Esophagus squamous epithelium (tissue), 5 donors: ENCODE results near the gene VPS33A. TPM values are rescaled to one million over a fixed set of nuclear protein-coding genes. Genes with fewer than 3 reads are reported as not detected.
A peak's percentile ranks its signal among the peaks of the same experiment; 100 is the strongest.

ENCODE experiments used
- DNase-seq: peaks from one replicate; lab custom pipeline; 2025; lab: John Stamatoyannopoulos, UW
- H3K27ac ChIP-seq, 4 donors: fragments of 200-600 bp; sonication (generic); one replicate each; pipeline ENCODE4 v1.5.1; 2016 to 2019; ENCODE audit warnings: mild to moderate bottlenecking in 1 of 4
- H3K27me3 ChIP-seq, 4 donors: fragments of 200-600 bp; sonication (generic); 1 replicate in 3 of 4; 2 replicates in 1 of 4; pipeline versions ENCODE4 v1.5.1 to v1.6.0; 2017 to 2021; ENCODE audit warnings: antibody characterized with exemption in 1 of 4
- H3K36me3 ChIP-seq, 3 donors: fragments of 200-600 bp; sonication (generic); one replicate each; pipeline ENCODE4 v1.5.1; 2016 to 2019
- H3K4me1 ChIP-seq, 3 donors: fragments of 200-600 bp; sonication (generic); one replicate each; pipeline ENCODE4 v1.5.1; 2017 to 2019
- H3K4me3 ChIP-seq, 4 donors: fragments of 200-600 bp; sonication (generic); 1 replicate in 3 of 4; 2 replicates in 1 of 4; pipeline ENCODE4 v1.5.1; 2016 to 2019; ENCODE audit warnings: mild to moderate bottlenecking in 2 of 4, moderate library complexity in 1 of 4
- H3K9me3 ChIP-seq, 3 donors: fragments of 200-600 bp; sonication (generic); one replicate each; pipeline ENCODE4 v1.5.1; 2016 to 2019
- POLR2A ChIP-seq, 4 donors: fragments of 450-650 bp; IDR thresholded peaks; one replicate each; pipeline ENCODE4 v1.6.1; 2017; ENCODE audit warnings: antibody characterized with exemption in 4 of 4, mild to moderate bottlenecking in 4 of 4, moderate library complexity in 3 of 4
- WGBS, 2 donors: methylation state at CpG; one replicate each; pipeline ENCODE4 v1.1.5; 2018; 5-methylcytosine and 5-hydroxymethylcytosine counted together
- intact Hi-C: fragments of 100-400 bp; cut with DNase I; formaldehyde crosslinking; loops from one replicate; pipeline ENCODE4 v1.15.0; 2022
- total RNA-seq, 4 donors: library from RNA; depleted of rRNA; stranded (reverse); fragments of >200 nt; gene quantifications; one replicate each; pipeline ENCODE4 v1.1.0, GENCODE V29; 2016
- TF ChIP-seq, protein P1 (sequence below), 6 experiments: fragments of 450-650 bp in 4 of 6; fragments of 200-600 bp in 2 of 6; sonication (generic) in 2 of 6; IDR thresholded peaks; one replicate each; pipeline ENCODE4 v1.5.1; 2016 to 2019; ENCODE audit warnings: antibody characterized with exemption in 6 of 6, mild to moderate bottlenecking in 4 of 6, moderate library complexity in 4 of 6
- donor health status: DM: yes; HTN: yes; CAD: no.

Gene VPS33A
- total RNA-seq, 4 donors from 2014 or later = 11.5 to 16.7 (median 12.6) TPM

DNA sequence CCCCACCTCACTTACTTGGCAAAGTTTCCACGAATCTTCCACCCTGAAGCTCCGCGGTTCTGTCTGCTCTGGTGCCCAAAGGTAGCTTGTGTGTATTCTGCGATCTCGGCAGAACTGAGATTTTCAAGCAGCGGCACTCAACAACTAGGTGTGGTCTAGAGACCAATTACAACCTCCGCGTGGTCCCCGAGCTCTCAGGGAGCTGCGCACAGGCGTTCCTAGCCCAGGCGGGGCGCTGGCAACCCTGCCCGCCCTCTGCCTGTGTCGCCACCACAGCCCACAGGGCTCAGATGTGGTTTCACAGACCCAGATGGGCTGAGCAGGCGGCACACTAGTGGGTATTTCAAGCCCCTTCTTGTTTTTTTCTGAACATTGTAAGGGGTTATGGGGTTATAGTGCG, 39.0 kb downstream of the VPS33A start:
- DNase-seq = no peak
- intact Hi-C loops = no loop called here

DNA sequence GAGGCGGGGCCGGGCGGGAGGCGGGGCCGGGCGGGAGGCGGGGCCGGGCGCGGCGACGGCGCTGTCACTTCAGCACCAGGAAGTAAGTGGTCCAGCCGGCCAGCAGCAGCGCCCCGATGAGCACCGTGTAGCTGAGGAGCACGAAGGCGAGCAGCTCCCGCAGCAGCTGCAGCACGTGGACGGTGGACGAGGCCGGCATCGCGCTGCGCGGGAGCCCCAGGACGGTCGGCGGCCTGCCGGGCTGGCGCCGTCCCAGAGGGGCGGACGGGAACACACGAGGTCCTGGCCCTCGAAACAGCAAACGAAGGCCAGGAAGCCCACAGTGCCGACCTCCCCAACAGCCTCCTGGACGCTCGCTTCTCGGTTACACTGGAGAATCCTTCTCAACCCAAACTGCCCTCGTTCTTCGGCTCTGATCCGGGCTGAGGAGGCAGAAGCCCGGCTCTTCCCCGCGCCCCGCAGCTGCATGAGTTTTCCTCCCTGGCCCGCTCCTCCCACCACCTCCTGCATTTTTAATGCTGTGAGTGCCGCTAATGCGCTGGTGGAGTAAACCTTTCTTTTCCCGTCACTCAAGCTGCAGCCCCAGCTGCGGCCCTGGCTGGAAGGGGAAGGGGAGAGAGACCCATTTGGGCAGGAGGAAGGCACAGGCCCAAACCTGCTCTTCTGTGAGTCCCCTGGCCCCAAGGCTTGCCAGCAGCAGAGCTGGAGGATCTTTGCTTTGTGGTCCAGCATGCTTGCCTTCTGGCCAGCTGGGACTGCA, 39.7 kb downstream of the VPS33A start:
- DNase-seq = no peak
- H3K36me3 ChIP-seq = peaks cover 0 to 67% (median 21%) of the 10 kb centered on the region in 3 donors

More for the DNA sequence above, 39.0 kb downstream of the VPS33A start:
- Histone ChIP-seq H3K27me3 (no peaks in the 10 kb centered on the region), H3K27ac (no peak overlapping the region), H3K36me3 (peaks cover 0 to 67% (median 24%) of the 10 kb centered on the region in 3 donors), H3K9me3 (no peaks in the 10 kb centered on the region), H3K4me1 (peaks cover 19 to 40% (median 23%) of the 10 kb centered on the region in 3 donors), H3K4me3 (no peak overlapping the region)
- TF ChIP-seq POLR2A (IDR thresholded peaks at IDR 0.05) = no peak
- TF ChIP-seq, protein P1, sequence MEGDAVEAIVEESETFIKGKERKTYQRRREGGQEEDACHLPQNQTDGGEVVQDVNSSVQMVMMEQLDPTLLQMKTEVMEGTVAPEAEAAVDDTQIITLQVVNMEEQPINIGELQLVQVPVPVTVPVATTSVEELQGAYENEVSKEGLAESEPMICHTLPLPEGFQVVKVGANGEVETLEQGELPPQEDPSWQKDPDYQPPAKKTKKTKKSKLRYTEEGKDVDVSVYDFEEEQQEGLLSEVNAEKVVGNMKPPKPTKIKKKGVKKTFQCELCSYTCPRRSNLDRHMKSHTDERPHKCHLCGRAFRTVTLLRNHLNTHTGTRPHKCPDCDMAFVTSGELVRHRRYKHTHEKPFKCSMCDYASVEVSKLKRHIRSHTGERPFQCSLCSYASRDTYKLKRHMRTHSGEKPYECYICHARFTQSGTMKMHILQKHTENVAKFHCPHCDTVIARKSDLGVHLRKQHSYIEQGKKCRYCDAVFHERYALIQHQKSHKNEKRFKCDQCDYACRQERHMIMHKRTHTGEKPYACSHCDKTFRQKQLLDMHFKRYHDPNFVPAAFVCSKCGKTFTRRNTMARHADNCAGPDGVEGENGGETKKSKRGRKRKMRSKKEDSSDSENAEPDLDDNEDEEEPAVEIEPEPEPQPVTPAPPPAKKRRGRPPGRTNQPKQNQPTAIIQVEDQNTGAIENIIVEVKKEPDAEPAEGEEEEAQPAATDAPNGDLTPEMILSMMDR (IDR thresholded peaks at IDR 0.05) = no peak
- WGBS, 2 donors = 90 to 91% methylated on average over 12 to 16 of the region's 17 CpGs

DNA sequence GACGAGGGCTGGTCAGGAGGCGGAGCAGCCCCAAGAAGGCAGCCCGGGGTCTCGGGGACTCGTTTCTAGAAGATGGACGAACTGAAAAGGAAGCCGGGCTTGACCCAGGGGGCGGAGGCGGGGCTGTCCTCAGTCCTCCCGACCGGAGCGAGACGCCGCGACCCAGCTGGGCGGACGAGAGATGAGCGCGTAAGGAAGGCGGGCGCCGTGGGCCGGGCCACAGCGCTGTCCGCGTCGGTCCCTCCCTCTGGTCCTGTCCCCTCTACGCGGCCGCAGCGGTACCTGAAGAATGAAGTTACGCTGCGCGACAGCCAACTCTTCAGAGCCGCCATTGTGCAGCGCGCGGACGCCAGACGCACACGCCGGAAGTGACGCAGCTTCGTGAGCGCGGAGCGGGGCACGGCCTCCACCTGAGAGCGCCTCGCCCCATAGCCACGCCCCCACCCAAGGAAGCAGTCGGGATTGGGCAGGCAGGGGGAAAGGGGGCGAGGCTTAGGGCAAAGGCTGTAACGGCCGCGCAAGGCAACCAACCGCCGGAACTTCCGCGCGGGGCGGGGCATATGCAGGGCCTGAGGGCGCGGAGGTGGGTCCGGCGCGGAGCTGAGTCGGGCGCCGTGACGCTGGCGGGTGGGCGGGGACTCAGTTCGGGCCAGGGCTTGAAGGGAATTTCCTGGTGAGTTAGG, 40.5 kb downstream of the VPS33A start, which contains the start of gene DIABLO:
TSS of gene DIABLO (minus strand) at position 370 of the 683 bp plus-strand sequence. CDS start at position 332, 38 bp downstream.
- peaks cover 19 to 40% (median 23%) of the 10 kb centered on the region in 3 donors for H3K4me1 ChIP-seq
- intact Hi-C loops = no loop called here

More for the DNA sequence above, 39.7 kb downstream of the VPS33A start:
- TF ChIP-seq POLR2A (IDR thresholded peaks at IDR 0.05) = no peak
- TF ChIP-seq, protein P1 (IDR thresholded peaks at IDR 0.05) = no peak
- peak overlapping the region in 3 of 4 donors; percentile 56 to 99 (median 93) for H3K27ac ChIP-seq
- H3K4me1 ChIP-seq = peaks cover 19 to 40% (median 23%) of the 10 kb centered on the region in 3 donors
- 9 to 20% methylated on average over 2 to 8 of the region's 55 CpGs for WGBS, 2 donors
- H3K4me3 ChIP-seq = peak overlapping the region; percentile 26 to 99 (median 68)
- intact Hi-C loops = no loop called here
- H3K27me3 ChIP-seq = no peaks in the 10 kb centered on the region
- no peaks in the 10 kb centered on the region for H3K9me3 ChIP-seq

DNA sequence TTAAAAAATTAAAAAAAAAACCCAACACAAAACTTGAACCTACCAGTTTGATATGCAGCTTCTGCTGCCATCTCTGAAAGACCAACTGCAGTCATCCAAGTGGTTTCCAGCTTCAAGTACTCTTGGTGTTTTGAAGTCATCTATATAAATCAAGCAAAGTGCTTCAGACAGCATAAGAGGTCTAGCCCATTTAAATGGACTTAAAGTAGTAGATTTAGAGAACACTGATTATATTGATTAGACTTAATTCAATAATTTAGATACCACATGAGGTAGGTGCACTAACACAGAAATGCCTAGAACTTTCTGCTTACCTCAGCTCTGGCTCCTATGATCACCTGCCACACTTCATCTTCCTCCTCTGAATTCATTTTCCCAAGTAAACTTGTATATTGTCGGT, 49.8 kb downstream of the VPS33A start:
- intact Hi-C loops = no loop called here
- H3K27me3 ChIP-seq = no peaks in the 10 kb centered on the region

More for the DNA sequence above, 40.5 kb downstream of the VPS33A start, which contains the start of gene DIABLO:
- Histone ChIP-seq H3K27ac (peak within 1 kb of the TSS; percentile 93 to 99 (median 94)), H3K9me3 (no peaks in the 10 kb centered on the region), H3K36me3 (peaks cover 0 to 67% (median 19%) of the 10 kb centered on the region in 3 donors), H3K27me3 (no peaks in the 10 kb centered on the region), H3K4me3 (peak within 1 kb of the TSS; percentile 62 to 99 (median 84))
- TF ChIP-seq, protein P1 (IDR thresholded peaks at IDR 0.05) = no peak
- peak in 3 of 4 donors; percentile 89 to 96 (median 94) for TF ChIP-seq POLR2A (IDR thresholded peaks at IDR 0.05)
- no CpG with 5 or more reads among the region's 74 CpGs for WGBS, 2 donors
- peak; percentile 98 for DNase-seq

More for the DNA sequence above, 49.8 kb downstream of the VPS33A start:
- Histone ChIP-seq H3K36me3 (peaks cover 4 to 100% (median 51%) of the 10 kb centered on the region in 3 donors), H3K9me3 (no peaks in the 10 kb centered on the region), H3K4me1 (no peaks in the 10 kb centered on the region), H3K4me3 (no peak overlapping the region), H3K27ac (no peak overlapping the region)
- no peak for TF ChIP-seq POLR2A (IDR thresholded peaks at IDR 0.05)
- TF ChIP-seq, protein P1 (IDR thresholded peaks at IDR 0.05) = no peak
- DNase-seq = no peak
- WGBS, 2 donors = 100% methylated on average over 1 of the region's 1 CpG
